GM19455 (cell line): Measurements from ENCODE around the gene MAGEB4.

ENCODE experiments used
- ATAC-seq: cut with Tn5 transposase; IDR thresholded peaks from one replicate; pipeline ENCODE4 v1.9.1; 2021; ENCODE audit not compliant: unreplicated experiment

The MAGEB4 gene

DNA sequence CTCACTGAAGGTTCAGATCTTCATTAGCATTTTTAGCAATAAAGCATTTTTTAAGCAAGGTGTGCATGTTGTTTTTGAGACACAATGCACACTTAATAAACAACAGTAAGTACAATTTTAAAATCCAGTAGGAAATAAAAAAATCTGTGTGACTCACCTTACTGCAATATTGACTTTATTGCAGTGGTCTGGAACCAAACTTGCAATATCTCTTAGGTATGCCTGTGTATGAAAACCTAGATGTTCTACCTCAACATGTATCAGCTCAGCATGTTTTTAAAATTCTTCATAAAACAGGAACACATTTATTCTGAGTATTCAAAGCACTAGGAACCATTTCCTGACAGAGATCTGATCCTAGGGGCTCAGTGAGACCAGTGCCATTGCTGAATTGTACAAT is 40.7 kb downstream of the MAGEB4 start:
- ATAC-seq: no peak

DNA sequence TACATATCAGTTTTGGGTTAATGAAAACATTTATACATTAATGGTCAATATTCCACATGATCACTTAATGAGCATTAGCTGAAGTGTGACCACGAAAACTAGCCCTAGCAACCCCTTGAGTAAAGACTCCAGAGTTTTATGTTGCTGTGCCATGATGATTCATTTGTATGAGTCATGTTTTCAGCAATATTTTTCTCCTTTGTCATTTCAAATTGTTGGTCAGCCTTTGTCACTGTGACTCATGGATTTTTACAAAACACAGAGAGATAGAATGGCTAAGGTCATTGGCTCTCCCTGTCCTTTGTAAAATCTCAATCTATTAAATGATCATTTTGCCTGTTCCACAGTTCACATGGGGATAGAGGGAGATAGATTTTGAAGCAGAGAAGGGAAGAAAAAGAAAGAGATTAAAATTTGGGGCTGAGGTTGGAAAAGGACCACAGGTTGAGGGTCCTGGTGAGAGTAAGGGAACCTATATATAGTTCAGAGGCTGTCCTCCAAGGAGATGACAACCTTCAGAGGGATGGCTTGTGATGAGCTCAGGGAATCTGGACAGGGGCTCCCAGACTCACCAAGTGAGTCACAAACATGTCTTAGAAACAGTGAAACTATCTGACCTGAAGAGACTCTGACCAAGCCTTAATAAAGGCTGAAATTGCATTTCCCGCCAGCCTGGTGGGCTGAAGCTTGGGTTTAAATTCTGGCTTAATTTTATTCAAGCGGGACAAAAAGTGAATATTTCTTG is 41.8 kb downstream of the MAGEB4 start:
- ATAC-seq: no peak
